ENCODE measurements around the gene PPAN.

The PPAN gene

GRCh38 chr19:10092648-10093294, 13.4 kb upstream of the PPAN start:
- no peak for DNase-seq (ENCODE audit: low read depth)

DNA sequence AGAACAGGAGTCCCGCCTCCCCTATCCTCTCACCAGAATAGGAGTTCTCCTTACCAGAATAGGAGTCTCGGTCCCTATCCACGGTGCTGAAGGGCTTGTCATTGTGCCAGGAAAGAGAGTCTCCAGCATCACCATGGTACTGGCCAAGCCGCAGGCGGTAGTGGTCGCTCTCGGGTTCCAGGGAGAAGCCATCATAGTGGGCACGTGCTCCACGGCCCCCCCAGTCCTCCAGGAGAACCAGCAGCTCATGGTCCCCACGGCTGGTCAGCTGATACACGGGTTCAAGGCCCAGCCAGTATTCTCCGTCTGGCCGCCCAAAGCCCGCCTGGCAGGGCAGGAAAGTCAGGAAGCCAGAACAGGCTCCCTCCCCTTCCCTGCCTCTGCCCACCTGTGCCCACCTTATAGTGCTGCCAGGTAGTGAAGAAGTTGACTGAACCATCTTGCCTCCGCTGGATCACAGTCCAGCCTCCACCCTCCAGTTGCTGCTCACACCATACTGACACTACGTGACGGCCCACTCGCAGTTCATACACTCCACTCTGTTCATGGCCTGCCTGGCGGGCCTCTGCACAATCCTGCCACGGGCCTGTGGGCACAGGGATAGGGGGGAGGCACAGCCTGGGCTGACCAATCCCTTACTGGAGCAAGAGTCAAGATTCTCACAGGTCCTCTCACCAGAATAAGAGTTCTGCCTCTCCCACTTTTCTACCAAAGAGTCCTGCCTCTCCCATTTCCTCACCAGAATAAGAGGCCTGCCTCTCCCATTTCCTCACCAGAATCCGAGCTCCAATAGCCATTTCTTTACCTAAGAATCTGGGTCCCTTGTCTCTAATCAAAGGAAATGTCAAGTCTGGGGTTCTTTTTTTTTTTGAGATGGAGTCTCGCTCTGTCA, 12.6 kb upstream of the PPAN start:
- no peak for DNase-seq (ENCODE audit: low read depth)

DNA sequence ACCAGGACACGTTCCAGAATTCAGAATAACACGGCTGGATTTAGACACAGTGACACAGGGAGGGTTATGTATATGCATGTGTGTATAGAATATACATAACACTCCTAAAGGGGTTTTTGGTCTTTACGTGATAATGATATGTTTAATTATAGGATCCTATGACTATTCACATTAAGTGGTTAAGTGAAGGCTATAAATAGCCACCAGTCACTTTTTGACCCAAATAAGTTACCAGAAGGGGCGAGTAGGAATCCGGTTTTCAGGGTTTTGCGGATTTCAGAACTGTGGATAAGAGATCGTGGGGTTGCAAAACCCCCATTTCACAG, 10.6 kb upstream of the PPAN start:
- DNase-seq (ENCODE audit: low read depth) = no peak

GRCh38 chr19:10095948-10096614, 10.1 kb upstream of the PPAN start:
- no peak for DNase-seq (ENCODE audit: low read depth)

GRCh38 chr19:10096615-10096963, 9.6 kb upstream of the PPAN start:
- DNase-seq (ENCODE audit: low read depth) = no peak

DNA sequence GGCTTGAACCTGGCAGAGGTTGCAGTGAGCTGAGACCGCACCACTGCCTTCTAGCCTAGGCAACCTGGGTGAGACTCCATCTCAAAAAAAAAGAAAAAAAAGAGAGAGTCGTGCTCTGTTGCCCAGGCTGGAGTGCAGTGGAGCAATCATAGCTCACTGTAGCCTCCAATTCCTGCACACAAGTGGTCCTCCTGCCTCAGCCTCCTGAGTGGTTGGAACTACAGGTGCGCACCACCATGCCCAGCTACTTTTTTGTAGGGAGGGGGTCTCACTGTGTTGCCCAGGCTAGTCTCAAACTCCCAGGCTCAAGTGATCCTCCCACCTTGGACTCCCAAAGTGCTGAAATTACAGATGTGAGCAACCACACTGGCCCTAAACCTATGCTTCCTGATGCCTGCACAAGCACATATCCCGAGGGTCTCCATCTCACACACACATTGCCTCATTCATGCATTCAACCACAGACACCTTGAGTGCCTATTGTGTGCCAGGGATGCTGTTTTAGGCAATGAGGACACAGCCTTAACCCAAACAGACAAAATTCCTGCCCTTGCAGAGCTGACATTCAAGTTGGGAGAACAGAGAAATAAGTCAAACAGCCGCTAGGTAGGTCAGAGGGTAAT, 5.9 kb upstream of the PPAN start:
- no peak for DNase-seq (ENCODE audit: low read depth)

DNA sequence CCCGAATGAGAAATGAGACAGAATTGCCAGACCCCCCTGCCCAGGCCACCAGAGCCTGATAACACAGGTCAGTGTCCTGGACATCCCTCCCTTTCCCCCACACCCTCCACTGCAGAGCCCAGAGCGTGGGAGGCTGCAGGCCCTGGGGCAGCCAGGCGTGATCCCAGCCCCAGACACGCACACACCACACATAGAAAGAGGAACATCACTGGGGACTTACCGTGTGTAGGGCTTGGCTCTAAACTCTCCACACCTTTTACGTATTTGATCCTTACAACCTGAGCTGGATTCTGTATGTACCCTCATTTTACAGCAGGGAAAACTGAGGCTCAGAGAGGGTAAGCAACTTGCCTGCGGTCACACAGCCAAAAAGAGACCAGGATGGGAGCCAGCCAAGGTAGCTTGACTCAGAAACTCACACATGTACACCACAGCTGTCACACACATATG, 3.4 kb upstream of the PPAN start:
- DNase-seq (ENCODE audit: low read depth) = no peak

DNA sequence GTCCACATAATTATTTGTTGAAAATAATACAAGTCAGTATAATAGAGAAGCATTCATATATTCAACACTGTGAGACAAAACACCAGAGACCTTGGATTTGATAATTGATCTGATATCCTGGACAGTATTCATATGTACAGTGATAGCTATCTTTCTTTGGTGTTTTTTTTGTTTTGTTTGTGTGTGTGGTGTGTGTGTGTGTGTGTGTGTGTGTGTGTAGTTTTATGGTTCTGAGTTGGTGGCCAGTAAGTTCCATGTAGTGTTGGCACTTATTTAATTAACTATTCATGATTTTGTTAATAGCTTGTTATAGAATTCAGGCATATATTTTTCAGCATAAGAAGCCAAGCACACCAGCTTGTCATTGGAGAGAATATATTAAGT, 2.0 kb upstream of the PPAN start:
- no peak for DNase-seq (ENCODE audit: low read depth)

DNA sequence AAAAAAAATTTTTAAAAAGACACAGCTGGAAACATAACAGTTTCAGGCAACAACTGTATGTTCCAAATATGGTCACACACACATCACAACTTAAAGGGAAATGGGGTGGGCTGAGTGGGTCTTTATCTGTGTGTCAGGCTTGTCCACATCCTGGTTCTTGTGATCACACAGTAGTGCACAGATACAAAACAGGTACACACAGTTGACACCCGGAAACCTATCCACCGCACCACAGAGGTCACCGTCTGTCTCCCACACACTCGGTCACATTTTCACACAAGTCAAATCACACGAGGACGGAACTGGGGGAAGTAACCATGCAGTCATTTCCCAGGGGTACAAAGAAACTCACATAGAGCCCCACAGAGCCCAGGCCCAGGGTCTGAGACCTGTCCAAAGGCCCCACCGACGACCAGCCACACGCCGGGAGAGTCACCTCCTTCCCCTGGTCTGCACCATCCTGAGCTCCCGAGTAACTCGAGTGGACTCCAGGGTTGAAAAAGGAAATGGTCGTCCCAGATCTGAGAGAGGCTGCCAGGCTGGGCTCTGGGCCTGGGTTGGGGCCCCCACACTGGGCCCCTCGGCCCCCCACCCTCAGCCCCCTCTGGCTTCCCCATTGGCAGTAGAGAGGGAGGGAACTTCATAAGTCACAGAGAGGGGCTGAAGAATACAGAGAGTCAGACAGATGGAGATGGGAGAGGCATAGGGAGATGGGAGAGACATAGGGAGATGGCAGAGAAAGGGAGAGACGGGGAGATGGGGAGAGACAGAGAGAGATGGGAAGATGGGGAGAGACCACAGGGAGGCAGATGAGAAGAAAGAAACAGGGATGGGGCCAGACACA, 1.3 kb upstream of the PPAN start:
- no peak for DNase-seq (ENCODE audit: low read depth)

GRCh38 chr19:10105509-10106099, 558 bp upstream of the PPAN start:
- DNase-seq (ENCODE audit: low read depth) = no peak

DNA sequence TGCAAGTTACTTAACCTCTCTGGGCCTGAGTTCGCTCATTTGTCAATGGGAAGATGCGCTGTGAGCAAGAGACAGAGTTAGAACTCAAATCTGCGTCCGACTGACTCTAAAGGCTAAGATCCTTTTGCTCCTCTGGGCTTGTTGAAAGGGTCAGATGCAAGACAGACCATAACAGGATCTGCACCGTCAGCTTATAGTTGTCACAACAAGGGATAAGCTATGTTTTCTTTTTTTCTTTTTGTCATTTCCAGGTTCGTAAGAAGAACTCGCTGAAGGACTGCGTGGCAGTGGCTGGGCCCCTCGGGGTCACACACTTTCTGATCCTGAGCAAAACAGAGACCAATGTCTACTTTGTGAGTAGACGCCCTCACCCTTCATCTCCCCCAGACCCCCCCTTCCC, 1.1 kb downstream of the PPAN start:
- DNase-seq (ENCODE audit: low read depth) = no peak

DNA sequence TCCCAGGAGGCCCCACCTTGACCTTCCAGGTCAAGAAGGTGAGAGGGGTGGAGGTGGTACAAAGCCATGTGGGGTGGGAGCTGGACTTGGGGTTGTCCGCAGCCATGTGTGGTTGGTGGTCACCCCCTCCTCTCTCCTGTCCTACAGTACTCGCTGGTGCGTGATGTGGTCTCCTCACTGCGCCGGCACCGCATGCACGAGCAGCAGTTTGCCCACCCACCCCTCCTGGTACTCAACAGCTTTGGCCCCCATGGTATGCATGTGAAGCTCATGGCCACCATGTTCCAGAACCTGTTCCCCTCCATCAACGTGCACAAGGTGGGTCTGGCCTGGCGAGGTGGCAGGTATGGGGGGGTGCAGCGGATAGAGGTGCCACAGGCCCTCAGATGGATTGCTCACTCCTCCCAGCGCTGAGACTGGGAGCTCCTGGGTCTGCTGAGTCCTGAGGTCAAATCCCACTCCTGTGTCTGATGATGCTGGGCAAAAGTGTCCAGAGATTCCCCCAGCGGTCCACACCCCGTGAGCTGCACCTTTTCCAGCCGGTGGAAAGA, 1.7 kb downstream of the PPAN start:
- DNase-seq (ENCODE audit: low read depth) = no peak

DNA sequence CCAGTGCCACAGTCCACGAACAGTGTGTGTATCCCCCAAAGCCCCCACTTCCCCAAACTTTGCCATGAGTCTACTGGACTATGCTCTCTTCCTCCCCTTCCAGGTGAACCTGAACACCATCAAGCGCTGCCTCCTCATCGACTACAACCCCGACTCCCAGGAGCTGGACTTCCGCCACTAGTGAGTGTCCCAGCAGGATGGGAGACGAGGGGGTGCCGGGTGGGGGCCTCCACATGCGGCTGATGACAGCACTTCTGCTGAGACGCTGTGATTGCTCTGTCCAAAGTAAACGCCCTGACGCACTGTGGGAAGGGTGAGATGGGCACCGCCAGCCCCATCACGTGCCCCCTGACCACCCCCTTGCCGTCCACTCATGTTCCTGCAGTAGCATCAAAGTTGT, 3.4 kb downstream of the PPAN start:
- DNase-seq (ENCODE audit: low read depth) = no peak

GRCh38 chr19:10110076-10110971, 4.2 kb downstream of the PPAN start:
- DNase-seq (ENCODE audit: low read depth) = no peak

DNA sequence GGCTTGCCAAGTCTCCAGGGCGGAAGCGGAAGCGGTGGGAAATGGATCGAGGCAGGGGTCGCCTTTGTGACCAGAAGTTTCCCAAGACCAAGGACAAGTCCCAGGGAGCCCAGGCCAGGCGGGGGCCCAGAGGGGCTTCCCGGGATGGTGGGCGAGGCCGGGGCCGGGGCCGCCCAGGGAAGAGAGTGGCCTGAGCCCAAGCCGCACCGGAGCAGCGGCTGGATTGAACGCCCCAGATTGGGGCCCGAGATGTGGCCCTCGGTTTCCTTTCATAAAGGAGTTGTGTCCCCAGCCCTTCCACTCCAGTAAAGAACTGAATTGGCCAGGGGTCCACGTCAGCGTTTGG, 4.8 kb downstream of the PPAN start:
- no peak for DNase-seq (ENCODE audit: low read depth)

DNA sequence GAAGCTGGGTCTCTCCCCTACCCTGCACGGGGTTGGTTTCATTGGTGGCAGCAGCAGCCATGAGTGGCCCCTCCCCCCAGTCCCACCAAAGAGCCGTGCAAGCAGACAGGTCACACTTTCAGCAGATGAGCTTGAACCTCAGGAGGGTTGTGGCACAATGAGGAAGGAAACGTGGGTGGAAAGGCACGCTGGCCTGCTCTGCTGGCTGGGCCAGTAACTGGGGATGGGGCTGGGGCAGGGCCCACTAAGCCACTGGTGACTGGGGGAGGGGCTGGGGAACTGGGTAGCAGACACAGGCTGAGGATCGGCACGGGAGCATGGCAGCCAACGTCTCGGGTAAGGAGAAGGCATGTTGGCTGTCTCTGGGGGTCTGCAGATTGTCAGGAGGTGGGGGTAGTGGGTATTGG, 5.2 kb downstream of the PPAN start, which contains the start of gene P2RY11:
Gene P2RY11, plus strand, starts transcription at position 289 of the 407 bp plus-strand sequence. Its CDS starts 29 bp downstream, at position 318.
- DNase-seq (ENCODE audit: low read depth) = no peak

DNA sequence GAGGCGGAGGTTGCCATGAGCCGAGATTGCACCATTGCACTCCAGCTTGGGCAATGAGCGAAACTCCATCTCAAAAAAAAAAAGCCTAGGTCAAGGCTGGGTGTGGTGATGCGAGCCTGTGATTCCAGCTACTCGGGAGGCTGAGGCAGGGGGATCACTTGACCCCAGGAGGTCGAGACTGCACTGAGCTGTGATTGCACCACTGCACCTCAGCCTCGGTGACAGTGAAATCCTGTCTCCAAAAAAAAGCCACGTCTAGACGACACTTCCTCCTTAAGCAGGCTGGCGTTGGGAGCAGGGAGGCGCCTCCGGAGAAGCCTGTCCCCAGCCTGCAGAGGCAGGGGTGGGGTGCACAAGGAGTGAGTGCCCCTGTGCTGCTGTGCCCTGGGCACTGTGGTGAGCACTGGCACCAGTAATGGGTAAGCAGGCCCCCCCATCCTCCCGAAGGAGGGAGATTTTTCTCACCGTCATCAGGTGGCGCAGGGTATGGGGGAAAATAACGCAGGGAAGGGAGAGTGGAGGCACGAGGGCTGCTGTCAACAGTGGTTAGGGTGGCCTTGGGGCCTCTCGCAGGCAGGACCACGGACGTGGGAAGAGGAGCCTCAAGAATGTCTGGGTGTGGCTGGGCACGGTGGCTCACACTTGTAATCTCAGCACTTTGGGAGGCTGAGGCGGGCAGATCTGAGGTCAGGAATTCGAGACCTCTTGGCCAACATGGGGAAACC, 6.0 kb downstream of the PPAN start:
- DNase-seq (ENCODE audit: low read depth) = no peak

DNA sequence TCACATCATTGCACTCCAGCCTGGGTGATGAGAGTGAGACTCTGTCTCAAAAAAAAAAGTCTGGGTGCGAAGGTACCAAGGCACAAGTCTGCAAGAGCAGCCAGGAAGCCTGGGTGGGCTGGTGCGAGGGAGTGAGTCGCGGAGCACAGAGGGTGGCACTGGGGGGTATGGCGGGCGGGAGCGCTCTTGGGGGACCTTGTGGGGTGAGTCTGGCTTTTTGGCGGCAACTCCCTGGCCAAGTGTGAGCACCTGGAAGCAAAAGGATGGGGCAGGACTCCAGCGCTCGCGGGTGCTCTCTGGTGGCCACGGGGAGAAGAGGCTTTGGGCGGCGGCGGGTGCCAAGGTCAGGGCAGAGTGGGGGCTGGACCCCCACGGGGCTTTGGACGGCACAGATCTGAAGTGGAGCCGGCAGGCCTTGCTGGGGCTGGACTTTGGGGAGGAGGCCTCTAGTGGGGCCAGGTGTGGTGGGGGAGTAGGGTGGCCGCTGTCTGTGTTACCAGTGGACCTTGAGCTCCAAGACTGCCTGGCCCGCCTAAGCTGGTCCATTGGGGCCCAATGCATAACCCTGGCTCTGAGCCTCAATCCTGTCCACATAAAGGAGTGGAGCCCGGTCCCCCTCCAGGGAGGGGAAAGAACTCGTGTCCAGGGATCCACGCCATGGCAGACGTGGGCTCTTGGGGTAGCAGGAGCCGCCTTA, 6.9 kb downstream of the PPAN start:
- DNase-seq (ENCODE audit: low read depth) = no peak

GRCh38 chr19:10113592-10113963, 7.4 kb downstream of the PPAN start:
- DNase-seq (ENCODE audit: low read depth) = no peak
